ENCODE data around the gene KLK11. TPM values are rescaled to one million over a fixed set of nuclear protein-coding genes. Genes with fewer than 3 reads are reported as not detected.

Gene KLK11
- total RNA-seq, 4 donors from 2014 or later = not detected

- no peak for TF ChIP-seq CTCF (IDR thresholded peaks at IDR 0.05; ENCODE audit: low read depth)
These were observed 4.2 kb upstream of the KLK11 start for GRCh38 chr19:51030631-51031030.

- no peak for TF ChIP-seq CTCF (IDR thresholded peaks at IDR 0.05; ENCODE audit: low read depth)
These were observed 3.3 kb upstream of the KLK11 start for GRCh38 chr19:51029718-51030117.

DNA sequence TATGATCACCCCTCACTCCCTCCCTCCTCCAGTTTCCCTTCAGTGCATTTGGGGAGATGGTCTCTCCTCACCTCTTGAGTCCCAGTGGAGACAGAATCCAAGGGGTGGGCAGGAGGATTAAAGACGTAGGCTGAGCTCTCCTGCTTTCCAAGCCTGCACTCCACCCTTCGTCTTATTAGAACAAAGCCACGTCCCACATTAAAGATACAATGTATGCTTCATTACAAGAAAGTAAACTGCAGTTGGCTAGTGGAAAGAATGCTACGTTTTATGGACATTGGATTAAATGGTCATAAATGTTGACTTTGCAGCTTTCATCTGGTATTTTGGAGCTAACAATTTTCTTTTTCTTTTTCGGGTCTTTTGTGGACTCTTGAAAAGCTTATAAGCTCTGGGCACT is 1.5 kb upstream of the KLK11 start:
- TF ChIP-seq CTCF (IDR thresholded peaks at IDR 0.05; ENCODE audit: low read depth) = no peak

GRCh38 chr19:51027126-51027806 is 850 bp upstream of the KLK11 start:
- TF ChIP-seq CTCF (IDR thresholded peaks at IDR 0.05; ENCODE audit: low read depth) = no peak

DNA sequence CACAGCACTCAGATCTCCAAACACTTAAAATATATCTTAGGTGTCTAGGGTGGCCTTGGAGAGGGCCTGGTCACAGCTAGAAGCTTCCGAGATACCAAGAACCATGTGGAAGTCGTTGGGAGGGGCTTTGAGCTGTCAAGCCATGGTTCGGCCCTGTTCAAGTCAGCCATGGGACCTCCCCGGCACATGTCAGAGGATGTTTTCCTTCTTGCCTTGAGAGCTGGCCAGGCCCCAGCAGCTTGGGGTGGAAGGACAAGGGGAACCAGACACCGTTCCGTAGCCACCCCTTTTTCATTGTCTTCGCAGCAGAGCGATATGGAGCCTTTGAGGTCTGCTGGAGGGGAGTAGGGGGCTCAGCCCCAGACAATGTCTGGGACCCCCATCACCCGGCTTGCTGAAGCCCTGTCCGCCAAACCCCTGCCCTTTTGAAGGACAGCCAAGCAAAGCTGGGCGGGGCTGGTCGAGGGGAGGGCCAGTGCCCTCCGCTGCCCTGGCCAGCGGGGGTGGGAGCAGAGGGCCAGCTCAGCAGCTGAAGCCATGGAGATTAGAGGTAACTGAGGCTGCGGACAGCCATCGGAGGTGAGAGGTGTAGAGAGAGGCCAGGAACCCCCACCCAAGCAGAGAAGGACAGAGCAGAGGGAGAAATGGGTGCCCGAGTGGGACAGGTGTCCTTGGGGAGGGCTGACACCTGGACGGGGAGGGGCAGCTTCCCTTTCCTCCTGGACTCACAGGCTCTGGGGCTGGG is 435 bp downstream of the KLK11 start:
- TF ChIP-seq CTCF (IDR thresholded peaks at IDR 0.05; ENCODE audit: low read depth) = no peak

- TF ChIP-seq CTCF (IDR thresholded peaks at IDR 0.05; ENCODE audit: low read depth) = no peak
These were observed 1.0 kb downstream of the KLK11 start for GRCh38 chr19:51025401-51025800.

DNA sequence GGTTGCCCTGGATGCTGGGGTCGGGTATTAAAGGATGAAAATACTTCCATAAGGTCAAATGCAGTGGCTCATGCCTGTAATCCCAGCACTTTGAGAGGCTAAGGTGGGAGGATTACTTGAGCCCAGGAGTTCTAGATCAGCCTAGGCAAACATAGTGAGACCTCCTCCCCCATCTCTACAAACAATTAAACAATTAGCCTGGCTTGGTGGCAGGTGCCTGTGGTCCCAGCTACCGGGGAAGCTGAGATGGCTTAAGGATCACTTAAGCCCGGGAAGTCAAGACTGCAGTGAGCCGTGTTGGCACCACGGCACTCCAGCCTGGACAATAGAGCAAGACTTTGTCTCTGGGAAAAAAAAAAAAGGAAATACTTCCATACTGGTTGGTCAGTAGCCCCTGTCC is 1.5 kb downstream of the KLK11 start:
- TF ChIP-seq CTCF (IDR thresholded peaks at IDR 0.05; ENCODE audit: low read depth) = no peak

Measured in subcutaneous adipose tissue (tissue), 4 donors.